OCI-LY3 (cell line): ENCODE measurements around the gene WAS.

Experiments
- EZH2phosphoT487 ChIP-seq: fragments of 200-600 bp; shearing (Covaris generic); IDR thresholded peaks from 2 replicates; pipeline ENCODE4 v1.6.1; 2018; ENCODE audit warnings: antibody characterized with exemption, mixed run types, low read depth
- TF ChIP-seq, protein P1 (sequence below): fragments of 200-600, 300-600 bp; sonication (generic); IDR thresholded peaks from 2 replicates; pipeline ENCODE4 v1.5.1; 2014; ENCODE audit warnings: antibody characterized with exemption, low read length, low read depth

DNA sequence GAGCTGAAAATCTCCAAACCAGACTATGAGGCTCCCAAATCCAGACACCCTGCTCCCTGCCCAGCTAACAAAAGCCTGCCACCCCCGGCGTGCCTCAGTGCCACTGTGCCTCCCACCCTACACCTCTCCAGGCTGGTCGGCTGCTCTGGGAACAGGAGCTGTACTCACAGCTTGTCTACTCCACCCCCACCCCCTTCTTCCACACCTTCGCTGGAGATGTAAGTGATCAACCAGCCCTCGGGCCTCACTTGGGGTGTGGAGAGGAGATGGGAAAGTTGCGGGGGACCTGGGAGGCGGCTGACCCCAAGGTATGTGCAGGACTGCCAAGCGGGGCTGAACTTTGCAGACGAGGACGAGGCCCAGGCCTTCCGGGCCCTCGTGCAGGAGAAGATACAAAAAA lies 1.8 kb downstream of the WAS start:
- TF ChIP-seq, protein P1, sequence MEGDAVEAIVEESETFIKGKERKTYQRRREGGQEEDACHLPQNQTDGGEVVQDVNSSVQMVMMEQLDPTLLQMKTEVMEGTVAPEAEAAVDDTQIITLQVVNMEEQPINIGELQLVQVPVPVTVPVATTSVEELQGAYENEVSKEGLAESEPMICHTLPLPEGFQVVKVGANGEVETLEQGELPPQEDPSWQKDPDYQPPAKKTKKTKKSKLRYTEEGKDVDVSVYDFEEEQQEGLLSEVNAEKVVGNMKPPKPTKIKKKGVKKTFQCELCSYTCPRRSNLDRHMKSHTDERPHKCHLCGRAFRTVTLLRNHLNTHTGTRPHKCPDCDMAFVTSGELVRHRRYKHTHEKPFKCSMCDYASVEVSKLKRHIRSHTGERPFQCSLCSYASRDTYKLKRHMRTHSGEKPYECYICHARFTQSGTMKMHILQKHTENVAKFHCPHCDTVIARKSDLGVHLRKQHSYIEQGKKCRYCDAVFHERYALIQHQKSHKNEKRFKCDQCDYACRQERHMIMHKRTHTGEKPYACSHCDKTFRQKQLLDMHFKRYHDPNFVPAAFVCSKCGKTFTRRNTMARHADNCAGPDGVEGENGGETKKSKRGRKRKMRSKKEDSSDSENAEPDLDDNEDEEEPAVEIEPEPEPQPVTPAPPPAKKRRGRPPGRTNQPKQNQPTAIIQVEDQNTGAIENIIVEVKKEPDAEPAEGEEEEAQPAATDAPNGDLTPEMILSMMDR: no peak
- TF ChIP-seq EZH2phosphoT487: no peak
